ENCODE results near the gene MARCO.

MARCO gene

DNA sequence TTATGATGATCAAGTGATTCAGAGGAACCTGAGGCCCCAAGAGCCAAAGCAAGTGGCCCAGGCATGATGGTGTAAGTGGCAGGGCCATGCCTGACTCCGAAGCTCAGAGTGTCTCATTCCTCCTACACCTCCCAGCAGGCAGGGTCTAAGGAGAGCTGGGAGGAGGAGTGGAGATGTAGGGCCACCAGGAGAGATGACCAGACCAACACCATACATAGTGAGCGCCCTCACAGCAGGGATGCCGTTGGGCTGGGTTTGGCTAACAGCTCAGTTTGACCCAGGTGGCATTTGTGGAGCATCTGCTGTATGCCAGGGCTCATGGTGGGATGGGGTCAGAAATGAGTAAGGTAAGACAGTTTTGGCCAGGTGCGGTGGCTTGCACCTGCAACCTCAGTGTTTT lies 80.7 kb downstream of the MARCO start:
- no peak for TF ChIP-seq HDGF (IDR thresholded peaks at IDR 0.05; ENCODE audit: borderline replicate concordance)
- ChIA-PET POLR2A (no interaction called here), CTCF (no interaction called here)
- DNase-seq (ENCODE audit: extremely low spot score) = no peak

DNA sequence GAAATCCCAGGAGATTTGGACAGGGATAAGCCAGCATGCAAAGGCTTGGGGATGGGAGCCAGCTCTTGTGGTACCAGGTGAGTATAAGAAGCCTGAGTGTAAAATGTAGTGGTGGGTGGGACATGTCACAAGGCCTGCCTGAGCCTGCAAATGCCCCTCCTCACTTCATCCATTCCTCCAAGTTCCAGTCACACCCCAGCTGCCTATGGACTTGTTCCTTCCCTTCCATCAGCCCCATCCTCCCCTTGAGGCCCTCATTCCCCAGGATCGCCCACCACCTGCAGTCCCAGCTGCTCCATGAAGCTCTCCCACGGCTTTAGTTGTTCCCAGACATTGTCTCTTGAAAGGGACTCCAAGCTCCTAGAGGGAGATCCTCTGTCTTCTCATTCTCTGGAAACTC lies 81.5 kb downstream of the MARCO start:
- ChIA-PET POLR2A (no interaction called here), CTCF (interaction anchor here (1.2 kb wide), 1 partner anchor 12 kb away, joined by 4 read pairs; no protein-coding TSS in a partner anchor)
- DNase-seq (ENCODE audit: extremely low spot score) = no peak
- TF ChIP-seq TARDBP (IDR thresholded peaks at IDR 0.05) (no peak), BHLHE40 (IDR thresholded peaks at IDR 0.05; ENCODE audit: borderline replicate concordance) (no peak)

DNA sequence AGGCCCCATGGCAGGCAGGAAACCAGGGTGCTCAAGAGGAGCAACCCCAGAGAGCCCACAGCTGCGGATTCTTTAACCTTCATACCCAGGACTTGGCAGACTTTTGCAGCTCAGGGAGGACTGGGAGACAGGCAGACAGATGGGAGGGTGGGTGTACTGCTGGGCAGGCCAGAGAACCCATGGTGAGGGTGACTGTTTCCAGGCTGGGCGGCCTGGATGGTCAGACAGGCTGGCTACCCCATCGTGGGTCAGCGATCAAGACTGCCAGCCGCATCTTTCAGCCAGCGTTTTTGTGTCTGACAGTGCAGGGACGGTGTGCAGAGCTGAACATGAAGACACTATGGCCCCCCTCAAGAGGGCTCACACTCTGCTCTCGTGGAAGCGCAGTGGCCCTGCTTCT lies 82.2 kb downstream of the MARCO start:
- no peak for TF ChIP-seq L3MBTL2 (conservative IDR thresholded peaks at IDR 0.05)
- no peak for TF ChIP-seq TARDBP (IDR thresholded peaks at IDR 0.05)
- TF ChIP-seq HDGF (IDR thresholded peaks at IDR 0.05; ENCODE audit: borderline replicate concordance) = no peak
- no peak for TF ChIP-seq ZNF384 (IDR thresholded peaks at IDR 0.05)
- TF ChIP-seq ARNT (IDR thresholded peaks at IDR 0.05) = no peak
- TF ChIP-seq NFRKB (IDR thresholded peaks at IDR 0.05) = no peak
- TF ChIP-seq SP1 (IDR thresholded peaks at IDR 0.05) = no peak
- no peak for TF ChIP-seq CTBP1 (IDR thresholded peaks at IDR 0.05; ENCODE audit: borderline replicate concordance)
- TF ChIP-seq FOXM1 (IDR thresholded peaks at IDR 0.05; ENCODE audit: borderline replicate concordance) = no peak
- no peak for TF ChIP-seq FOXA1 (IDR thresholded peaks at IDR 0.05)
- TF ChIP-seq FOXK2 (IDR thresholded peaks at IDR 0.05) = no peak
- no peak for TF ChIP-seq LEF1 (IDR thresholded peaks at IDR 0.05; ENCODE audit: borderline replicate concordance)
- no peak for TF ChIP-seq ELF4 (IDR thresholded peaks at IDR 0.05)
- no peak for TF ChIP-seq SUZ12 (IDR thresholded peaks at IDR 0.05)
- POLR2A ChIA-PET = no interaction called here
- DNase-seq (ENCODE audit: extremely low spot score) = no peak
- CTCF ChIA-PET = interaction anchor here (0.6 to 1.2 kb wide), 2 partner anchors 12 to 131 kb away, joined by 4 read pairs; no protein-coding TSS in a partner anchor

DNA sequence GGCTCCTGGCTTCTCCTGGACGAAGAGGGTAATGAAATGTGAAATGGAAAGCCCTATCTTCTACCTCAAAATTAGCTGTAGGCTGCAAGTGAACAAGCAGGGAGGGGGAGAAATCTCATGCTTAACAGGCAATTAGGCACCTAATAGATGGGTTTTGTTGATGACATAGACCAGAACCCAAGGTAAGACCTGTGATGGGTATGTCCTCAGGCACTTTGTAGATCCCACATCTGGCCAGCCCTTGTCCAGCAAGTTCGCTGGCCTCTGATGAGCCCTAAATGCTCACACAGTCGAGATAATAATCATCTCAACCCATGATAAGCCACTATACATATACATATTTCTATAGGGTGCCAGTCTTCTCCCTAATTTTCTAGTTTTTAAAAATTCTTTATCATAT lies 82.6 kb downstream of the MARCO start:
- ChIA-PET CTCF (interaction anchor here (0.6 to 0.7 kb wide), 2 partner anchors 16 to 131 kb away, joined by 3 to 4 read pairs; no protein-coding TSS in a partner anchor), POLR2A (no interaction called here)
- TF ChIP-seq ARNT (IDR thresholded peaks at IDR 0.05) (no peak), ZNF384 (IDR thresholded peaks at IDR 0.05) (no peak), FOXA1 (IDR thresholded peaks at IDR 0.05) (no peak), BHLHE40 (IDR thresholded peaks at IDR 0.05; ENCODE audit: borderline replicate concordance) (no peak), LEF1 (IDR thresholded peaks at IDR 0.05; ENCODE audit: borderline replicate concordance) (no peak), ELF4 (IDR thresholded peaks at IDR 0.05) (no peak), L3MBTL2 (conservative IDR thresholded peaks at IDR 0.05) (no peak), CTBP1 (IDR thresholded peaks at IDR 0.05; ENCODE audit: borderline replicate concordance) (no peak), NFRKB (IDR thresholded peaks at IDR 0.05) (no peak), SP1 (IDR thresholded peaks at IDR 0.05) (no peak), TARDBP (IDR thresholded peaks at IDR 0.05) (no peak), FOXK2 (IDR thresholded peaks at IDR 0.05) (no peak), HDGF (IDR thresholded peaks at IDR 0.05; ENCODE audit: borderline replicate concordance) (no peak), FOXM1 (IDR thresholded peaks at IDR 0.05; ENCODE audit: borderline replicate concordance) (no peak)
- no peak for DNase-seq (ENCODE audit: extremely low spot score)

DNA sequence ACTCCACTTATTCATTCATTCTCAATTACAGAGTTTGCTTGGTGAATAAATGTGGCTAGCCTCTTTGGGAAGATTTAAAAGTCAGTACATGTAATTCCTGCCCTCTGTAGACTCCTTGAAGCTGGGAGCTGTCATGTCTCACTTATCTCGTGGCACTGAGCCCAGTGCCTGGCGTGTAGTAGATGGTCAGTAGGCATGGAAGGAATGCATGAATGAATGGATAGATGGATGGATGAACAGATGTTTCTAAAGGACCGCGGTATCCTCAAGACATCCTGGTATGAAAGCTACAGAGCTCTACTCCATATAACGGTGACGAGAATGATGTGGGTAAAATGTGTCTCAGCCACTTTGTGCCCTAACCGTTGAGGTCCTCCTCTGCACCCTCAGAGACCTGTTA lies 83.0 kb downstream of the MARCO start:
- no peak for TF ChIP-seq L3MBTL2 (conservative IDR thresholded peaks at IDR 0.05)
- TF ChIP-seq SP1 (IDR thresholded peaks at IDR 0.05) = no peak
- TF ChIP-seq HDGF (IDR thresholded peaks at IDR 0.05; ENCODE audit: borderline replicate concordance) = no peak
- no peak for TF ChIP-seq TARDBP (IDR thresholded peaks at IDR 0.05)
- TF ChIP-seq BHLHE40 (IDR thresholded peaks at IDR 0.05; ENCODE audit: borderline replicate concordance) = no peak
- no peak for DNase-seq (ENCODE audit: extremely low spot score)
- CTCF ChIA-PET = interaction anchor here (0.7 kb wide), 1 partner anchor 15 kb away, joined by 3 read pairs; no protein-coding TSS in a partner anchor
- POLR2A ChIA-PET = no interaction called here

DNA sequence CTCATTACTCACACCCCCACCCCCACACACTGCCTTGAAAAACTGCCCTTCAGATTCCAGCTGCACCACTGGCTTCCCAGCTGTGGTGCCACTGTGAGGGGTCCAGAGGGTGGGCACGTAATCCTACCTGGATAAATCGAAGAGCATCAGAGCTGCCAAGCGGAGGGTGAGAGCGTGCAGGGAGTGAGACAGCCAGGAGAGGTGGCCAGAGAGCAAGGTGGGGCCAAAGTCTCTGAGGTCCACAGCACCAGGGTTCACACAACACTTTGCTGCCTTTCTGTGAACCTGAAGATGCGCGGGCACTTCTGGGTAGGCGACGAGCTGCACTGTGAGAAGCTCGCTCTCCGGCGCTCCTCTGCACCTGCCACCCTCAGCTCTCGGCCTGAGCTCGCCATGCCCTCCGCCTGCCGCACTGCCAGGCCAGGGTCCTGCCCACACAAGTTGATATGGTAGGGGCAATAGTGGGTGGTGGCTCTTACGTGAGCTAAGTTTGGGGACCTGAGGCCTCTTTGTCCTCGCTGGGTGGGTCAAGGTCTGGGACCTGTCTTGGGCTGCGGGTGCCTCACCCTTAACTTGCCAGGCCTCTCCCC lies 83.9 kb downstream of the MARCO start:
- ChIA-PET POLR2A (no interaction called here), CTCF (no interaction called here)
- TF ChIP-seq ZNF384 (IDR thresholded peaks at IDR 0.05) (no peak), FOXA1 (IDR thresholded peaks at IDR 0.05) (no peak), NFRKB (IDR thresholded peaks at IDR 0.05) (no peak)

DNA sequence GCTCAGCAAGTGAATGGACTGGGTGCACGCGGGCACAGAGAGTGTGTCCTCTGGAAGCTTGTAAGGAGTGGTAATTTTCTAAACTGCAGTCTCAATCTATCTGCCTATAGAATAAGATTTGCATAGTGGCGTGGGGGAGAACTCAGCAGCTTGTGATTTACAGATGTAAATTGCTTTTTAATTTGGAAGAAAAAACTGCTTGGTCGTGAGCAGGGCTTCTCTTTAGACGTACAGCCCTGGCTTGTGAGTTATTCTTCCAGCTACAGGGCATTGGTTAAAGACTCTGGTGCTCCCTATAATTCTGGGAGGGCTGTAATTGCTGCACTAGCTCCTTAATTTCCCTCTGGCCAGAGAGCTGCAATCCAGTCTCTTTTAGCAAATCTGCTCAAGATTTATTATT lies 84.9 kb downstream of the MARCO start:
- no peak for TF ChIP-seq SUZ12 (IDR thresholded peaks at IDR 0.05)
- no peak for TF ChIP-seq NFRKB (IDR thresholded peaks at IDR 0.05)
- TF ChIP-seq TARDBP (IDR thresholded peaks at IDR 0.05) = no peak
- no peak for TF ChIP-seq L3MBTL2 (conservative IDR thresholded peaks at IDR 0.05)
- TF ChIP-seq LEF1 (IDR thresholded peaks at IDR 0.05; ENCODE audit: borderline replicate concordance) = no peak
- TF ChIP-seq BHLHE40 (IDR thresholded peaks at IDR 0.05; ENCODE audit: borderline replicate concordance) = no peak
- no peak for TF ChIP-seq FOXA1 (IDR thresholded peaks at IDR 0.05)
- no peak for TF ChIP-seq ZNF384 (IDR thresholded peaks at IDR 0.05)
- no peak for DNase-seq (ENCODE audit: extremely low spot score)
- ChIA-PET CTCF (interaction anchor here (0.7 kb wide), 1 partner anchor 9 kb away, joined by 3 read pairs; no protein-coding TSS in a partner anchor), POLR2A (no interaction called here)

More for the DNA sequence above, 83.9 kb downstream of the MARCO start:
- DNase-seq (ENCODE audit: extremely low spot score) = no peak

DNA sequence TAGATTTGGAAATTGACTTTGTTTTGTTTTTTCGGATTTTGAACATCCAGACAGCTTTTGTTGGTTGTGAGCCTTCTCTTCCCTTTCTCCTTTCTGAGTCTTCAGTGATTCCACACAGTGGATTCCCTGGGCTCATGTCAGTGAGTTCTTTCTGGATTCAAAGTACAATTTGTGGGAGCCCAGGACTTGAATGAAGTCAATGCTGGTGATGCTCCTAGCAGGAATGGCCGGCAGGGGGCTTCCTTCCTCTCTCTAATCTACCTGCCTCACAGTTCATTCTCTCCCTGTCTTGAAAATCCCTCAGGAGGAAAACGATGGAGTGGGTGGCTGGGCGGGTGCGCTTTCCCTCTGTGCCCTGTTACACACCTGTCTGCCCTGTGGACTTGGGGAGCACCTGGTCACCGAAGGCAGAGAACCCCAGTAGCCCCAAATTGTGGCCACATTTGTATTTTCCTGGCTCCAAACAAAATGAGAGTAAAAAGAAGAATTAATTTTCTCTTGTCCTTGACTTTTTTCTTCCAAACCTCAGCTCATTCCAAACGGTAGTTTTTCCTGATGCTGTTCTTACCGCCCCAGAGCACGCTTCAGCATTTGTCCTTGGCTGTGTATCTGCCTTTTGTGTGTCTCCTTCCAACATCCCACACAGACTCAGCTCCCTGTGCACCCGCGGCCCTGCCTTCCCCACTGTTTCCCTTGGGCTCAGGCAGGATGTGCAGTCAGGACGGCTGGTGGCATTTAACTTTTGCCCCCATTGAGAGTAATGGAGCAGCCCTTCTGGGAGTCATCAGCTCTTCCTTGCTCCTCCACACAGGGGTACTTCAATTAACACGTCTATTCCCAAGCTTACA lies 86.6 kb downstream of the MARCO start:
- POLR2A ChIA-PET = no interaction called here
- CTCF ChIA-PET = interaction anchor here (0.6 to 0.7 kb wide), 2 partner anchors 18 to 146 kb away, joined by 3 read pairs; no protein-coding TSS in a partner anchor

More for the DNA sequence above, 86.6 kb downstream of the MARCO start:
- DNase-seq (ENCODE audit: extremely low spot score) = peak; percentile 31
- TF ChIP-seq SUZ12 (IDR thresholded peaks at IDR 0.05) (no peak), NFRKB (IDR thresholded peaks at IDR 0.05) (no peak), CTBP1 (IDR thresholded peaks at IDR 0.05; ENCODE audit: borderline replicate concordance) (no peak), ZNF384 (IDR thresholded peaks at IDR 0.05) (no peak), ELF4 (IDR thresholded peaks at IDR 0.05) (no peak), BHLHE40 (IDR thresholded peaks at IDR 0.05; ENCODE audit: borderline replicate concordance) (no peak), HDGF (IDR thresholded peaks at IDR 0.05; ENCODE audit: borderline replicate concordance) (no peak), LEF1 (IDR thresholded peaks at IDR 0.05; ENCODE audit: borderline replicate concordance) (no peak), TARDBP (IDR thresholded peaks at IDR 0.05) (no peak), ARNT (IDR thresholded peaks at IDR 0.05) (no peak), FOXM1 (IDR thresholded peaks at IDR 0.05; ENCODE audit: borderline replicate concordance) (no peak), FOXK2 (IDR thresholded peaks at IDR 0.05) (no peak), SP1 (IDR thresholded peaks at IDR 0.05) (no peak), L3MBTL2 (conservative IDR thresholded peaks at IDR 0.05) (no peak), FOXA1 (IDR thresholded peaks at IDR 0.05) (no peak)
- TF ChIP-seq, protein P1, sequence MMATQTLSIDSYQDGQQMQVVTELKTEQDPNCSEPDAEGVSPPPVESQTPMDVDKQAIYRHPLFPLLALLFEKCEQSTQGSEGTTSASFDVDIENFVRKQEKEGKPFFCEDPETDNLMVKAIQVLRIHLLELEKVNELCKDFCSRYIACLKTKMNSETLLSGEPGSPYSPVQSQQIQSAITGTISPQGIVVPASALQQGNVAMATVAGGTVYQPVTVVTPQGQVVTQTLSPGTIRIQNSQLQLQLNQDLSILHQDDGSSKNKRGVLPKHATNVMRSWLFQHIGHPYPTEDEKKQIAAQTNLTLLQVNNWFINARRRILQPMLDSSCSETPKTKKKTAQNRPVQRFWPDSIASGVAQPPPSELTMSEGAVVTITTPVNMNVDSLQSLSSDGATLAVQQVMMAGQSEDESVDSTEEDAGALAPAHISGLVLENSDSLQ (IDR thresholded peaks at IDR 0.05) = no peak

Data from HEK293T (cell line).